Gastrocnemius medialis (tissue), 4 donors: ENCODE data around the gene CGNL1. TPM values are rescaled to one million over a fixed set of nuclear protein-coding genes. Genes with fewer than 3 reads are reported as not detected.

Experiments
- ATAC-seq, 2 donors: fragments of 150-250 bp; one replicate each; pipeline ENCODE4 v1.9.1; 2016
- DNase-seq, 2 donors: peaks; one replicate each; pipeline ENCODE4 v3.0.0-alpha.2; 2019
- H3K27ac ChIP-seq, 4 donors: fragments of 200-600 bp; sonication (generic); 1 replicate in 1 of 4; 2 replicates in 3 of 4; pipeline ENCODE4 v1.5.1; 2016 to 2018; ENCODE audit warnings: mild to moderate bottlenecking in 2 of 4, moderate library complexity in 1 of 4
- H3K27me3 ChIP-seq, 3 donors: fragments of 200-600 bp; sonication (generic) in 2 of 3; 1 replicate in 1 of 3; 2 replicates in 2 of 3; pipeline versions ENCODE4 v1.5.1 to v1.6.0; 2016 to 2019; ENCODE audit warnings: mild to moderate bottlenecking in 1 of 3, moderate library complexity in 1 of 3
- H3K36me3 ChIP-seq, 2 donors: fragments of 200-600 bp; sonication (generic) in 1 of 2; one replicate each; pipeline ENCODE4 v1.5.1; 2017 to 2018
- H3K4me1 ChIP-seq, 2 donors: fragments of 200-600 bp; sonication (generic) in 1 of 2; one replicate each; pipeline ENCODE4 v1.5.1; 2016 to 2017; ENCODE audit warnings: mild to moderate bottlenecking in 2 of 2
- H3K4me3 ChIP-seq, 4 donors: fragments of 200-600 bp; sonication (generic) in 3 of 4; 1 replicate in 1 of 4; 2 replicates in 3 of 4; pipeline ENCODE4 v1.5.1; 2016 to 2019; ENCODE audit warnings: mild to moderate bottlenecking in 2 of 4
- H3K9me3 ChIP-seq, 3 donors: fragments of 200-600 bp; sonication (generic) in 2 of 3; 1 replicate in 1 of 3; 2 replicates in 2 of 3; pipeline ENCODE4 v1.5.1; 2016 to 2019
- POLR2A ChIP-seq, 2 donors: fragments of 450-650 bp; IDR thresholded peaks; one replicate each; pipeline ENCODE4 v1.6.1; 2017; ENCODE audit warnings: antibody characterized with exemption in 2 of 2, mild to moderate bottlenecking in 2 of 2, moderate library complexity in 2 of 2
- in situ Hi-C, 4 donors: fragments of 200-750 bp; cut with MboI; loops; one replicate each; pipeline versions ENCODE4 v1.15.0 to v1.8.0; 2017; ENCODE audit warnings: low sequenced_read_pairs in 4 of 4
- intact Hi-C: fragments of 100-400 bp; cut with DNase I; formaldehyde crosslinking; loops from one replicate; pipeline ENCODE4 v1.15.1; 2023; ENCODE audit warnings: low total_unique reads
- total RNA-seq, 4 donors: library from RNA; depleted of rRNA; stranded (reverse); fragments of >200 nt; gene quantifications; one replicate each; pipeline versions ENCODE4 v1.1.0 to v1.2.3, GENCODE V29; 2016
- TF ChIP-seq, protein P1 (sequence below), 5 experiments: fragments of 450-650 bp in 3 of 5; fragments of 200-600 bp in 2 of 5; sonication (generic) in 2 of 5; IDR thresholded peaks in 4 of 5; conservative IDR thresholded peaks in 1 of 5; 1 replicate in 4 of 5; 2 replicates in 1 of 5; pipeline ENCODE4 v1.5.1; 2016 to 2019; ENCODE audit warnings: antibody characterized with exemption in 5 of 5, mild to moderate bottlenecking in 3 of 5, moderate library complexity in 3 of 5

Gene CGNL1
- total RNA-seq, 4 donors from 2014 or later = 0.15 to 0.85 (median 0.49) TPM

DNA sequence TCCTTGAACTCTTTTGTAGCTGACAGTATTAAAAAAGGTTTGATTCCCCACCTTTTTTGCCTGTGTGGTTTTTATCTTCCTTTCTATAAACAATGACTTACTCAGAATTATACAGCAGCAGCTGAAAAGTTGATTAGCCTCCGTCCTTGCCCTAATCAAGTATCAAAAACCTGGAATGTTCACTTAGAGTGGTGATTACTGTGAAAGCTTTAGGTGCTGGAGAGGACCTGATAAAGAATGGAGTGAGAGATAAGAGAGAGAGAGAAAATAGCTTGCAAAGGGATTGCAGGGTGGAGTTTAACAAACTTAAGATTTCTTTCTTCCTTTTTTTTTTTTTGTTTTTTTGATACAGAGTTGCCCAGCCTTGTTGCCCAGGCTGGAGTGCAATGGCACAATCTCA lies 6.7 kb downstream of the CGNL1 start:
- intact Hi-C loops = no loop called here
- H3K4me3 ChIP-seq = no peak overlapping the region
- peaks cover 2 to 8% (median 6%) of the 10 kb centered on the region in 3 donors for H3K27me3 ChIP-seq
- in situ Hi-C loops = no loop called here
- H3K27ac ChIP-seq = no peak overlapping the region
- no peaks in the 10 kb centered on the region for H3K9me3 ChIP-seq
- no peak for TF ChIP-seq POLR2A (IDR thresholded peaks at IDR 0.05)
- TF ChIP-seq, protein P1, sequence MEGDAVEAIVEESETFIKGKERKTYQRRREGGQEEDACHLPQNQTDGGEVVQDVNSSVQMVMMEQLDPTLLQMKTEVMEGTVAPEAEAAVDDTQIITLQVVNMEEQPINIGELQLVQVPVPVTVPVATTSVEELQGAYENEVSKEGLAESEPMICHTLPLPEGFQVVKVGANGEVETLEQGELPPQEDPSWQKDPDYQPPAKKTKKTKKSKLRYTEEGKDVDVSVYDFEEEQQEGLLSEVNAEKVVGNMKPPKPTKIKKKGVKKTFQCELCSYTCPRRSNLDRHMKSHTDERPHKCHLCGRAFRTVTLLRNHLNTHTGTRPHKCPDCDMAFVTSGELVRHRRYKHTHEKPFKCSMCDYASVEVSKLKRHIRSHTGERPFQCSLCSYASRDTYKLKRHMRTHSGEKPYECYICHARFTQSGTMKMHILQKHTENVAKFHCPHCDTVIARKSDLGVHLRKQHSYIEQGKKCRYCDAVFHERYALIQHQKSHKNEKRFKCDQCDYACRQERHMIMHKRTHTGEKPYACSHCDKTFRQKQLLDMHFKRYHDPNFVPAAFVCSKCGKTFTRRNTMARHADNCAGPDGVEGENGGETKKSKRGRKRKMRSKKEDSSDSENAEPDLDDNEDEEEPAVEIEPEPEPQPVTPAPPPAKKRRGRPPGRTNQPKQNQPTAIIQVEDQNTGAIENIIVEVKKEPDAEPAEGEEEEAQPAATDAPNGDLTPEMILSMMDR (IDR thresholded peaks at IDR 0.05 in 4 of 5, conservative IDR thresholded peaks at IDR 0.05 in 1 of 5) = no peak
- H3K36me3 ChIP-seq = no peaks in the 10 kb centered on the region
- no peaks in the 10 kb centered on the region for H3K4me1 ChIP-seq
- ATAC-seq (no peak), DNase-seq (no peak)

DNA sequence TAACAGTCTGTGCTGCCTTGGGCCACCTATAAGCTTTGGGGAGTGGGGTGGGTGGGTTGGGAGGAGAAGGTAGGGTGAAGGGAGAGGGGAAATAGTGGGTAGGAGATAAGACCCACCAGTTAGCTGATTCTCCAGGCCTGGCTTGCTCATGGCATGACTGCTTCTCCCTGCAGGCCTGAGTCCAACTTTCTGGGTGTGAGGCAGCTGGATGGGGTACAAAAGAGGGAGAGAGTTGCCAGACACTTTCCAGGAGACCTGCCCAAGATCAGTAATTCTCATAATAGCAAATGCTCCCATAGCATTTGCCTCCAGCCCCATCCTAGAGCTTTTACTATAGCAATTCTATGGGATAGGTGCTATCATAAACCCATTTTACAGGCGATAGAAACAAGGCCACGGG lies 7.7 kb downstream of the CGNL1 start:
- TF ChIP-seq, protein P1 (IDR thresholded peaks at IDR 0.05 in 4 of 5, conservative IDR thresholded peaks at IDR 0.05 in 1 of 5) = no peak
- TF ChIP-seq POLR2A (IDR thresholded peaks at IDR 0.05) = no peak
- no peaks in the 10 kb centered on the region for H3K4me1 ChIP-seq
- no peaks in the 10 kb centered on the region for H3K36me3 ChIP-seq
- DNase-seq = no peak
- intact Hi-C loops = no loop called here
- ATAC-seq = no peak
- no peak overlapping the region for H3K27ac ChIP-seq
- in situ Hi-C loops = no loop called here
- H3K4me3 ChIP-seq = no peak overlapping the region
- no peaks in the 10 kb centered on the region for H3K9me3 ChIP-seq
- H3K27me3 ChIP-seq = peaks cover 0 to 4% (median 0%) of the 10 kb centered on the region in 3 donors

DNA sequence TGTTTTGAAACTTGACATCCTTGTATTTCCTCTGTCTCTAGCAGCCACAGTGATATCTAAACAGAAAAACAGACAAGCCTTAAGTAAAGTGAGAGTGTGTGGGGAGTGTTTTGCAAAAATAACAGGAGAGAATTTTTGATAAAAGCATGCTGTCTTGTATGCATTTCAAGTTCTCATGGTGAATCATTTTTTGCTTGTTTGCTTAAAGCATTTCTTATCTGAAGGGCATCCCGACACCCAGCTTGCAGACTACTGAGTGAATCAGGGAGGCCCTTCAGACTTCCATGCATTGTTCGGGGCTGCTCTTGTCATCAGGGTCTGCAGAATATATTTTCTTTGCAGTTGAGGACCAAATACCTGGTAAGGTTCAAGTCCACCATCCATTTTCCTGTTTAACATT lies 8.5 kb downstream of the CGNL1 start:
- Histone ChIP-seq H3K27me3 (no peaks in the 10 kb centered on the region), H3K27ac (no peak overlapping the region), H3K9me3 (no peaks in the 10 kb centered on the region), H3K4me1 (no peaks in the 10 kb centered on the region), H3K4me3 (no peak overlapping the region), H3K36me3 (no peaks in the 10 kb centered on the region)
- TF ChIP-seq, protein P1 (IDR thresholded peaks at IDR 0.05 in 4 of 5, conservative IDR thresholded peaks at IDR 0.05 in 1 of 5) = no peak
- TF ChIP-seq POLR2A (IDR thresholded peaks at IDR 0.05) = no peak
- no peak for DNase-seq
- no peak for ATAC-seq
- in situ Hi-C loops = no loop called here
- intact Hi-C loops = no loop called here

DNA sequence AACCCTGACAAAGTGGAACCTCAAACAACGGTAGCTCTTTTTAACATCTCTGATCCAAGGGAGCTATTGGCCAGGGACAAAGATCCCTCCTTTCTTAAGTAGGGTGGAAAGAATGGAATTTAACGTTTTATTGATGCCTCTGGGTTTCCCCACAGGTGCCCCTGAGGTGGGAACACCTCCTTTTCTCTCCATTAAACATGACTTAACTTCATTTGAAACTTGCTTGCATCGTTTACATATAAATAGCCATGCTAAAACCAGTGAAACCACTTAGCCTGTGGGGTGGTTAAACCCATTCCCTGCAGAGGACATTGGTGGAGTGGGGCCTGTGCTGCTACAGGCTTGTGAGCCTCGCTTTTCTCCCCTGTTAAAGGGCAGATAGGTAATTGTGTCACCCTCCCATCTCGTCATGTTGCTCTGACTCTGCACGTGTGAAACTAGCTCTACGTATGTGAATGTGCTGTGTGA lies 9.7 kb downstream of the CGNL1 start:
- H3K27me3 ChIP-seq = no peaks in the 10 kb centered on the region
- H3K9me3 ChIP-seq = no peaks in the 10 kb centered on the region
- no peaks in the 10 kb centered on the region for H3K4me1 ChIP-seq
- intact Hi-C loops (no loop called here), in situ Hi-C loops (no loop called here)
- no peak overlapping the region for H3K27ac ChIP-seq
- TF ChIP-seq, protein P1 (IDR thresholded peaks at IDR 0.05 in 4 of 5, conservative IDR thresholded peaks at IDR 0.05 in 1 of 5) = no peak
- no peak for TF ChIP-seq POLR2A (IDR thresholded peaks at IDR 0.05)
- ATAC-seq (no peak), DNase-seq (no peak)
- H3K4me3 ChIP-seq = no peak overlapping the region
- H3K36me3 ChIP-seq = no peaks in the 10 kb centered on the region

DNA sequence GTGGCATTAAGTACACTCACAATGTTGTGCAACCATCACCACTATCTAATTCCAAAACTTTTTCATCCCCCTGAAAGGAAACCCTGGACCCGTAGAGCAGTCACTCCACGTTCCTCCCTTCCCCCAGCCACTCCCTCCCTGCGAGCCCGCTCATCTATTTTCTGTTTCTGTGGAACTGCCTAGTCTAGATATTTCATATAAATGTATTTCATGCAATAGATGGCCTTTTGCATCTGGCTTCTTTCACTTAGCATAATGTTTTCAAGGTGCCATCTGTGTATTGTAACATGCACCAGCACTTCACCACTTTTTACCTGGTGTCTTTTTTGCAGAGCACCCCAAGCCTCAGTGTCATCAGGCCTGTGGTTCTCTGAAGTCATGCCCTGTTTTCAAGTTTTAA lies 10.7 kb downstream of the CGNL1 start:
- H3K4me1 ChIP-seq = no peaks in the 10 kb centered on the region

More for the DNA sequence above, 10.7 kb downstream of the CGNL1 start:
- Histone ChIP-seq H3K36me3 (no peaks in the 10 kb centered on the region), H3K27ac (no peak overlapping the region), H3K4me3 (no peak overlapping the region), H3K9me3 (no peaks in the 10 kb centered on the region), H3K27me3 (no peaks in the 10 kb centered on the region)
- intact Hi-C loops (no loop called here), in situ Hi-C loops (no loop called here)
- ATAC-seq = no peak
- no peak for DNase-seq
- TF ChIP-seq, protein P1 (IDR thresholded peaks at IDR 0.05 in 4 of 5, conservative IDR thresholded peaks at IDR 0.05 in 1 of 5) = no peak
- no peak for TF ChIP-seq POLR2A (IDR thresholded peaks at IDR 0.05)
